HEK293 (cell line): ENCODE results near the gene XRCC6.

Experiments
- CTCF ChIA-PET: fragments of 350-600 bp; formaldehyde crosslinking; extraction: SDS; loops from one replicate; lab custom pipeline; 2021; ENCODE audit warnings: antibody characterized with exemption; lab: Yijun Ruan, JAX
- POLR2A ChIA-PET: fragments of 300-600 bp; formaldehyde crosslinking; extraction: SDS; loops from one replicate; lab custom pipeline; 2020; ENCODE audit warnings: antibody characterized with exemption, inconsistent platforms; lab: Yijun Ruan, JAX
- H3K27ac ChIP-seq: fragments of 200-500 bp; sonication (Bioruptor generic); 2 replicates; pipeline ENCODE4 v1.5.1; 2014; ENCODE audit warnings: low read depth, low read length, control low read depth, inconsistent platforms; ENCODE audit errors: extremely low read depth
- H3K36me3 ChIP-seq, 2 experiments: fragments of 200-500 bp in 1 of 2; sonication (Bioruptor generic) in 1 of 2; 1 replicate in 1 of 2; 2 replicates in 1 of 2; pipeline ENCODE4 v1.5.1; 2014 to 2017; ENCODE audit warnings: inconsistent platforms in 2 of 2, low read length in 2 of 2; ENCODE audit not compliant: control insufficient read depth in 2 of 2, insufficient read depth in 1 of 2
- H3K4me1 ChIP-seq: fragments of 200-500 bp; sonication (Bioruptor generic); 2 replicates; pipeline ENCODE4 v1.5.1; 2014; ENCODE audit warnings: mild to moderate bottlenecking, low read length, inconsistent platforms; ENCODE audit not compliant: control insufficient read depth, insufficient read depth
- H3K4me3 ChIP-seq: 2 replicates; pipeline ENCODE4 v1.5.1; 2011; ENCODE audit warnings: low read depth, mild to moderate bottlenecking, control low read depth, low read length, moderate library complexity
- H3K9me3 ChIP-seq: fragments of 200-500 bp; sonication (Bioruptor generic); 2 replicates; pipeline ENCODE4 v1.5.1; 2014; ENCODE audit warnings: low read depth, low read length, inconsistent platforms; ENCODE audit not compliant: control insufficient read depth, insufficient read depth
- ELK4 ChIP-seq: IDR thresholded peaks from 2 replicates; pipeline ENCODE4 v1.6.1; 2011; ENCODE audit warnings: mild to moderate bottlenecking, low read depth, low read length, borderline replicate concordance
- IKZF3 ChIP-seq: fragments of 450-650 bp; IDR thresholded peaks from 2 replicates; pipeline ENCODE4 v1.5.0; 2018; ENCODE audit warnings: missing biosample characterization, mild to moderate bottlenecking, missing genetic modification characterization, moderate library complexity
- MEIS1 ChIP-seq: sonication (generic); formaldehyde crosslinking; IDR thresholded peaks from 2 replicates; pipeline ENCODE4 v1.8.1; 2022; ENCODE audit warnings: missing genetic modification reagents, mild to moderate bottlenecking, borderline replicate concordance
- PRDM1 ChIP-seq: fragments of 450-650 bp; formaldehyde crosslinking; IDR thresholded peaks from 2 replicates; pipeline ENCODE4; 2016; ENCODE audit warnings: missing biosample characterization, missing genetic modification characterization
- PRDM2 ChIP-seq: fragments of 450-650 bp; formaldehyde crosslinking; IDR thresholded peaks from 2 replicates; pipeline ENCODE4 v1.5.1; 2016; ENCODE audit warnings: missing biosample characterization, missing genetic modification characterization, borderline replicate concordance
- REPIN1 ChIP-seq: fragments of 450-650 bp; formaldehyde crosslinking; IDR thresholded peaks from 2 replicates; pipeline ENCODE4 v1.5.1; 2017; ENCODE audit warnings: missing biosample characterization, missing genetic modification characterization, low read depth
- SP2 ChIP-seq: fragments of 450-650 bp; formaldehyde crosslinking; IDR thresholded peaks from 2 replicates; pipeline ENCODE4 v1.5.1; 2016; ENCODE audit warnings: missing biosample characterization, missing genetic modification characterization
- SP7 ChIP-seq: fragments of 450-650 bp; formaldehyde crosslinking; IDR thresholded peaks from 2 replicates; pipeline ENCODE4 v1.5.1; 2016; ENCODE audit warnings: missing biosample characterization, missing genetic modification characterization
- ZFP37 ChIP-seq: fragments of 450-650 bp; formaldehyde crosslinking; IDR thresholded peaks from 2 replicates; pipeline ENCODE4 v1.5.1; 2016; ENCODE audit warnings: missing biosample characterization, missing genetic modification characterization
- ZNF112 ChIP-seq: fragments of 450-650 bp; formaldehyde crosslinking; IDR thresholded peaks from 2 replicates; pipeline ENCODE4 v1.5.0; 2017; ENCODE audit warnings: missing biosample characterization, missing genetic modification characterization
- ZNF114 ChIP-seq: fragments of 450-650 bp; formaldehyde crosslinking; IDR thresholded peaks from 2 replicates; pipeline ENCODE4 v1.5.0; 2017; ENCODE audit warnings: missing biosample characterization, missing genetic modification characterization
- ZNF140 ChIP-seq: fragments of 450-650 bp; formaldehyde crosslinking; IDR thresholded peaks from 2 replicates; pipeline ENCODE4 v1.5.1; 2016; ENCODE audit warnings: missing biosample characterization, missing genetic modification characterization
- ZNF146 ChIP-seq: fragments of 450-650 bp; formaldehyde crosslinking; IDR thresholded peaks from 2 replicates; pipeline ENCODE4 v1.5.1; 2016; ENCODE audit warnings: missing biosample characterization, missing genetic modification characterization
- ZNF155 ChIP-seq: fragments of 450-650 bp; formaldehyde crosslinking; IDR thresholded peaks from 2 replicates; pipeline ENCODE4 v1.5.1; 2016; ENCODE audit warnings: missing biosample characterization, missing genetic modification characterization
- ZNF23 ChIP-seq: fragments of 450-650 bp; formaldehyde crosslinking; IDR thresholded peaks from 2 replicates; pipeline ENCODE4 v1.5.1; 2016; ENCODE audit warnings: missing biosample characterization, missing genetic modification characterization, borderline replicate concordance
- ZNF335 ChIP-seq: fragments of 450-650 bp; formaldehyde crosslinking; conservative IDR thresholded peaks from 2 replicates; pipeline ENCODE4 v1.5.1; 2016; ENCODE audit warnings: missing biosample characterization, missing genetic modification characterization
- ZNF341 ChIP-seq: fragments of 450-650 bp; formaldehyde crosslinking; IDR thresholded peaks from 2 replicates; pipeline ENCODE4; 2016; ENCODE audit warnings: low read depth, missing biosample characterization, missing genetic modification characterization
- ZNF354C ChIP-seq: fragments of 450-650 bp; formaldehyde crosslinking; IDR thresholded peaks from 2 replicates; pipeline ENCODE4 v1.5.1; 2016; ENCODE audit warnings: missing biosample characterization, missing genetic modification characterization, low read depth, borderline replicate concordance
- ZNF391 ChIP-seq: fragments of 450-650 bp; formaldehyde crosslinking; IDR thresholded peaks from 2 replicates; pipeline ENCODE4 v1.5.1; 2016; ENCODE audit warnings: low read depth, missing biosample characterization, missing genetic modification characterization, borderline replicate concordance
- ZNF394 ChIP-seq: fragments of 450-650 bp; formaldehyde crosslinking; IDR thresholded peaks from 2 replicates; pipeline ENCODE4 v1.5.1; 2016; ENCODE audit warnings: missing biosample characterization, missing genetic modification characterization, mild to moderate bottlenecking, moderate library complexity, borderline replicate concordance
- ZNF416 ChIP-seq: fragments of 450-650 bp; formaldehyde crosslinking; IDR thresholded peaks from 2 replicates; pipeline ENCODE4 v1.5.1; 2016; ENCODE audit warnings: missing biosample characterization, missing genetic modification characterization
- ZNF473 ChIP-seq: fragments of 450-650 bp; formaldehyde crosslinking; IDR thresholded peaks from 2 replicates; pipeline ENCODE4 v1.5.1; 2017; ENCODE audit warnings: missing biosample characterization, missing genetic modification characterization
- ZNF600 ChIP-seq: fragments of 450-650 bp; formaldehyde crosslinking; IDR thresholded peaks from 2 replicates; pipeline ENCODE4 v1.5.1; 2016; ENCODE audit warnings: missing biosample characterization, missing genetic modification characterization
- ZNF623 ChIP-seq: fragments of 450-650 bp; formaldehyde crosslinking; IDR thresholded peaks from 2 replicates; pipeline ENCODE4 v1.5.1; 2016; ENCODE audit warnings: missing biosample characterization, missing genetic modification characterization
- ZNF645 ChIP-seq: fragments of 450-650 bp; formaldehyde crosslinking; IDR thresholded peaks from 2 replicates; pipeline ENCODE4; 2016; ENCODE audit warnings: missing biosample characterization, missing genetic modification characterization
- ZNF768 ChIP-seq: fragments of 450-650 bp; formaldehyde crosslinking; IDR thresholded peaks from 2 replicates; pipeline ENCODE4 v1.5.1; 2018; ENCODE audit warnings: missing biosample characterization, mild to moderate bottlenecking, missing genetic modification characterization
- ZNF776 ChIP-seq: fragments of 450-650 bp; formaldehyde crosslinking; IDR thresholded peaks from 2 replicates; pipeline ENCODE4 v1.5.0; 2017; ENCODE audit warnings: missing biosample characterization, missing genetic modification characterization, borderline replicate concordance

XRCC6 gene

GRCh38 chr22:41696703-41697102 lies 75.6 kb downstream of the XRCC6 start:
- H3K4me1 ChIP-seq, result no peaks in the 10 kb centered on the region
- peaks cover 0 to 29% of the 10 kb centered on the region in 2 experiments; a peak in 1 of 3 replicates for H3K36me3 ChIP-seq
- no peak overlapping the region for H3K27ac ChIP-seq
- H3K9me3 ChIP-seq, result no peaks in the 10 kb centered on the region
- TF ChIP-seq SP2 (tag by site-specific recombination) (0 out of 2 replicates have a peak, but pooled peaks have one; percentile 10), ZNF768 (tag by site-specific recombination) (no peak), ZNF23 (tag by site-specific recombination) (no peak), ZNF112 (tag by site-specific recombination) (no peak), ZNF335 (0 out of 2 replicates have a peak, but pooled peaks have one; percentile 49), ZNF776 (tag by site-specific recombination) (no peak), ZNF391 (tag by site-specific recombination) (no peak), ZNF354C (tag by site-specific recombination) (no peak)
- POLR2A ChIA-PET, result interaction anchor here (0.5 to 2.5 kb wide), 18 partner anchors 8 to 382 kb away, joined by 3 to 20 read pairs (median 4); partner anchors contain the start of genes CCDC134, CENPM, DESI1 and SMDT1
- CTCF ChIA-PET, result interaction anchor here (0.5 to 5.4 kb wide), 83 partner anchors 9 to 925 kb away, joined by 3 to 72 read pairs (median 8); partner anchors contain the start of genes CCDC134, CENPM, SNU13 and SREBF2
- H3K4me3 ChIP-seq, result no peak overlapping the region

- H3K27ac ChIP-seq, result no peak overlapping the region
- ChIA-PET CTCF (interaction anchor here (0.5 to 5.4 kb wide), 106 partner anchors 9 to 924 kb away, joined by 3 to 72 read pairs (median 6); partner anchors contain the start of genes CCDC134, CENPM, SNU13 and SREBF2), POLR2A (interaction anchor here (0.5 to 2.5 kb wide), 23 partner anchors 9 to 382 kb away, joined by 3 to 20 read pairs (median 4); partner anchors contain the start of genes CCDC134, CENPM, DESI1 and SMDT1)
- no peaks in the 10 kb centered on the region for H3K9me3 ChIP-seq
- peaks cover 0 to 29% of the 10 kb centered on the region in 2 experiments; a peak in 1 of 3 replicates for H3K36me3 ChIP-seq
- no peak overlapping the region for H3K4me3 ChIP-seq
- H3K4me1 ChIP-seq, result no peaks in the 10 kb centered on the region
- no peak for TF ChIP-seq REPIN1 (tag by site-specific recombination)
- TF ChIP-seq MEIS1 (CRISPR knock-in tag), result no peak
- no peak for TF ChIP-seq PRDM1 (tag by site-specific recombination)
- peak; percentile 74 for TF ChIP-seq ZNF335
- peak; percentile 62 for TF ChIP-seq ZFP37 (tag by site-specific recombination)
- no peak for TF ChIP-seq ZNF416 (tag by site-specific recombination)
- no peak for TF ChIP-seq SP2 (tag by site-specific recombination)
- TF ChIP-seq PRDM2 (tag by site-specific recombination), result no peak
- TF ChIP-seq ZNF155, result no peak
- peak; percentile 70; the same call in 1 of the 2 replicates for TF ChIP-seq IKZF3 (tag by site-specific recombination)
- no peak for TF ChIP-seq ZNF473
- no peak for TF ChIP-seq ZNF114 (tag by site-specific recombination)
- TF ChIP-seq ZNF146 (tag by site-specific recombination), result no peak
- no peak for TF ChIP-seq ZNF645 (tag by site-specific recombination)
- no peak for TF ChIP-seq ELK4
- TF ChIP-seq ZNF394 (tag by site-specific recombination), result no peak
- no peak for TF ChIP-seq ZNF600 (tag by site-specific recombination)
- TF ChIP-seq ZNF140 (tag by site-specific recombination), result no peak
- peak; percentile 13; the same call in 1 of the 2 replicates for TF ChIP-seq SP7
- TF ChIP-seq ZNF341 (tag by site-specific recombination), result no peak
- TF ChIP-seq ZNF623 (tag by site-specific recombination), result no peak
Observed at GRCh38 chr22:41697126-41697775, 76.2 kb downstream of the XRCC6 start.
